ENCODE data around the gene ZNF207.

ZNF207 gene

DNA sequence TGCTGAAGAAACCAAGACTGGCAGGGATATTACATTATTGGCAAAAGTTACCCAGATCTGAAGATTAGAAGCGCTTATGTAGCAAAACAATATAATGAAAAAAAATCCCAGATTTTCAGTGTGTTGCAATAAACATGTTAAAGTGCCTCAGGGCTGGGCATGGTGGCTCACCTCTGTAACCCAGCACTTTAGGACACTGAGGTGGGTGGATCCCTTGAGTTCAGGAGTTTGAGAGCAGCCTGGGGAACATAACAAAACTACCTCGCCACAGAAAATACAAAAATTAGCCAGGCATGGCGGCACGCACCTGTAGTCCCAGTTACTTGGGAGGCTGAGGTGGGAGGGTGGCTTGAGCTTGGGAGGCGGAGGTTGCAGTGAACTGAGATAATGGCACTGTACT is 6.8 kb downstream of the ZNF207 start:
- H3K4me3 ChIP-seq (ENCODE audit: low read depth, low read length): no peak overlapping the region
- DNase-seq (ENCODE audit: low read depth, low spot score): no peak
- in situ Hi-C loops (cut with HindIII; ENCODE audit: low sequenced_read_pairs): no loop called here
- TF ChIP-seq, protein P1, sequence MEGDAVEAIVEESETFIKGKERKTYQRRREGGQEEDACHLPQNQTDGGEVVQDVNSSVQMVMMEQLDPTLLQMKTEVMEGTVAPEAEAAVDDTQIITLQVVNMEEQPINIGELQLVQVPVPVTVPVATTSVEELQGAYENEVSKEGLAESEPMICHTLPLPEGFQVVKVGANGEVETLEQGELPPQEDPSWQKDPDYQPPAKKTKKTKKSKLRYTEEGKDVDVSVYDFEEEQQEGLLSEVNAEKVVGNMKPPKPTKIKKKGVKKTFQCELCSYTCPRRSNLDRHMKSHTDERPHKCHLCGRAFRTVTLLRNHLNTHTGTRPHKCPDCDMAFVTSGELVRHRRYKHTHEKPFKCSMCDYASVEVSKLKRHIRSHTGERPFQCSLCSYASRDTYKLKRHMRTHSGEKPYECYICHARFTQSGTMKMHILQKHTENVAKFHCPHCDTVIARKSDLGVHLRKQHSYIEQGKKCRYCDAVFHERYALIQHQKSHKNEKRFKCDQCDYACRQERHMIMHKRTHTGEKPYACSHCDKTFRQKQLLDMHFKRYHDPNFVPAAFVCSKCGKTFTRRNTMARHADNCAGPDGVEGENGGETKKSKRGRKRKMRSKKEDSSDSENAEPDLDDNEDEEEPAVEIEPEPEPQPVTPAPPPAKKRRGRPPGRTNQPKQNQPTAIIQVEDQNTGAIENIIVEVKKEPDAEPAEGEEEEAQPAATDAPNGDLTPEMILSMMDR (IDR thresholded peaks at IDR 0.05; ENCODE audit: low read depth, low read length): no peak

DNA sequence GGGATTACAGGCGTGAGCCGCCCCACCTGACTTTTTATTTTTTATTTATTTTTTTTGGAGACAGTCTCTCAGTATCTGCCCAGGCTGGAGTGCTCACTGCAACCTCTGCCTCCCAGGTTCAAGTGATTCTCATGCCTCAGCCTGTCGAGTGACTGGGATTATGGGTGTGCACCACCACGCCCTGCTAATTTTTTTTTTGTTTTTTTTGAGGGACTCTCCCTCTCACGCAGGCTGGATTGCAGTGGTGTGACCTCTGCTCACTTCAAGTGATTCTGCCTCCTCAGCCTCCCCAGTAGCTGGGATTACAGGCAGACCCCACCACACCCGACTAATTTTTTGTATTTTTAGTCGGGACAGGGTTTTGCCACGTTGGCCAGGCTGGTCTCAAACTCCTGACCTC is 7.7 kb downstream of the ZNF207 start:
- H3K4me3 ChIP-seq (ENCODE audit: low read depth, low read length): no peak overlapping the region
- DNase-seq (ENCODE audit: low read depth, low spot score): no peak
- in situ Hi-C loops (cut with HindIII; ENCODE audit: low sequenced_read_pairs): no loop called here
- TF ChIP-seq, protein P1 (IDR thresholded peaks at IDR 0.05; ENCODE audit: low read depth, low read length): no peak

DNA sequence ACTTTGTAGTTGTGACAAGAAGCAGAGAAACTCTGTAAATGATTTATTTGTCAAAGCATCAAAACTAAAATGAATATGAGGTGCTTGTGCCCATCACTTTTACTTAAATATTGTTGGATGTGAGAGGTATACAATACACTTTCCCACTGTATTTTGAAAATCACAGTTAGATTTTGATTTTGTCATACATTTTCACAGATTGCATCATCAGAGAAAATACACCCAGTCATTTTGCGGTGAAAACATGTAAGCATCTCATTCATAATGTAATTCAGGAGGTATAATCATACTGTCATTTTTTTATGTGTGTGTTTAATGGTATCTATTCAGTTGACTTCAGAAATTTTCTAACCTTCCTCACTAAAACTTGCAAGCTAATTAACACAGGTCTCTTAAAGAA is 11.3 kb downstream of the ZNF207 start:
- no peak for DNase-seq (ENCODE audit: low read depth, low spot score)
- in situ Hi-C loops (cut with HindIII; ENCODE audit: low sequenced_read_pairs): no loop called here
- H3K4me3 ChIP-seq (ENCODE audit: low read depth, low read length): no peak overlapping the region
- TF ChIP-seq, protein P1 (IDR thresholded peaks at IDR 0.05; ENCODE audit: low read depth, low read length): no peak

DNA sequence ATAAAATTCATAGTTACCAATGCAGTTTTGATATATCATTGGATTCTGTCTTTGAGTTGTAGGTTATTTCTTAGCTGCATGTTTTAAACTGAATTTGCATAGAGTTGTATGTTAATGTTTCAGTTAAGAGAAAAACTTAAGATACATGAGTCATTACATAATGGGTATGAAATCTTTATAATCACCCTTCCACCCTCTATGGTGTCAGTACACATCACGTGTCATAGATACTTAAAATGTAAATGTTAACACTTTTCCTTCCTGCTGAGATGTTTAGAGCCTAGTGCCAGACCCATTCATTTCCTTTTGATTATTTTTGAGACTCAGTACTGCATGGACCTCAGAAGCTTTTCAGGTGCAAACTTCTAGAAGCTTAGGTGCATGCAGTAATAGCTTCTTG is 20.5 kb downstream of the ZNF207 start:
- in situ Hi-C loops (cut with HindIII; ENCODE audit: low sequenced_read_pairs): no loop called here
- H3K4me3 ChIP-seq (ENCODE audit: low read depth, low read length): no peak overlapping the region
- DNase-seq (ENCODE audit: low read depth, low spot score): no peak
- TF ChIP-seq, protein P1 (IDR thresholded peaks at IDR 0.05; ENCODE audit: low read depth, low read length): no peak

DNA sequence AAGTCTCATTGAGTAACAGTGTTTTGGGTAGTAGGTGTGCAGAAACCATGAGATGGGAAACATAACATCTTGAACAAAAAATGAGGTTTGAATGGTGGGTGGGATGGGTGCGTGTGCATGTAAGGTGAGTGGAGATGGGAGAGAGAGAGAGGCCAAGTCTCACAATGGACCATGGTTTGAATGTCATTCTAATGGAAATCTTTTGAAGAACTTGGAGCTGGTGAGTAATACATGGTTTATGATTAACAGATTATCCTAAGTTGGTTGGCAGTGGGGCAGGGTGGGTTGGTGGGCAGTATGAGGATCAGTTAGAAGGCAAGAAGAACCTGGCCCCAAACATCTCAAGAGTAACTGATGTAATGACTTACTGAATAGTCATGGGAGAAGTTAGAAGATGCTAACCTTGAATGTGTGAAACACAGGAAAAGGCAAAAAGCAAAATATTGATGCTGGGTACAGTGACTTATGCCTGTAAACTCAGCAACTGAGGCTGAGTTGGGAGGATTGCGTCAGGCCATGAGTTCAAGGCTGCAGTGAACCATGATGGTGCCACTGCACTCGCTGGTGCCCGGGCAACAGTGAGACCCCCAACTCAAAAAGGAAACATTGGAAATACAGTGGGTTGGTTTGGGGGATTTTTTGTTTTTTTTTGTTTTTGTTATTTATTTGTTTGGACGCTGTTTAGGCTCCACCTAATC is 32.7 kb downstream of the ZNF207 start:
- TF ChIP-seq, protein P1 (IDR thresholded peaks at IDR 0.05; ENCODE audit: low read depth, low read length): no peak
- no peak overlapping the region for H3K4me3 ChIP-seq (ENCODE audit: low read depth, low read length)
- no peak for DNase-seq (ENCODE audit: low read depth, low spot score)
- in situ Hi-C loops (cut with HindIII; ENCODE audit: low sequenced_read_pairs): no loop called here

DNA sequence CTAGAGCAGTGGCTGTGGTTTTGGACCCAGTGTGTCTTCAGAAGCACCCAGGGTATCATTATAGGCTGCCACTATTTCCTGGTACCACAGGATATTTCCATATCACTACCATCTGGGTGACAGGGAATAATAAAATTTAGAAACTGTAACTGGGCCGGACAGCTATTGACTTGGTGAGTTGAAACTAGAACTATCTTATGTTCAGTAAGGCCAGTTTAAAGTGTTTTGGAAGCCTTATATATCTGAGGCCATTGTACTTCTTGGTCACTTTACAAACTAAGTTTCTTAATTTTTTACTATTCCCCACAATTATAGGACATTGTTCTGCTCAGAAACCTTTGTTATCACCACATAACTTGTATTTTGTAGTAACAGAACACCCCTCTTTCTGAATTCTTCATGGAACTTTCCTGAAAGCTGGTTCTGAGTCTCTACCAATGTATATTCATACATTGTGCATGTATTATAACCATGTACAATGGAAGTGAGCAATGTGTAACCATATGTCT is 34.0 kb downstream of the ZNF207 start:
- in situ Hi-C loops (cut with HindIII; ENCODE audit: low sequenced_read_pairs): no loop called here
- H3K4me3 ChIP-seq (ENCODE audit: low read depth, low read length): no peak overlapping the region
- DNase-seq (ENCODE audit: low read depth, low spot score): no peak
- TF ChIP-seq, protein P1 (IDR thresholded peaks at IDR 0.05; ENCODE audit: low read depth, low read length): no peak
